HCT116 (cell line): Measurements from ENCODE around the gene TNS3. TPM values are rescaled to one million over a fixed set of nuclear protein-coding genes. Genes with fewer than 3 reads are reported as not detected.

Source experiments
- ATAC-seq: fragments of 200-7000 bp; cut with Tn5 transposase; 2 replicates; pipeline ENCODE4 v1.9.1; 2020; ENCODE audit warnings: mild to moderate bottlenecking, moderate library complexity
- BruUV-seq: library from RNA; stranded (reverse); fragments of 400-500 nt; replicated peaks from 2 replicates; lab custom pipeline; 2021; lab: Mats Ljungman, UMichigan
- CTCF ChIA-PET: fragments of 300-600 bp; sonication (Branson Sonifier 250); formaldehyde crosslinking; loops from one replicate; lab custom pipeline; 2021; ENCODE audit warnings: antibody characterized with exemption; lab: Charles Lee
- POLR2A ChIA-PET: fragments of 300-600, 350-600 bp; sonication (Branson Sonifier 250); formaldehyde crosslinking; loops from one replicate; lab custom pipeline; 2021; ENCODE audit warnings: antibody characterized with exemption; lab: Charles Lee
- RAD21 ChIA-PET, 2 experiments: fragments of 300-600 bp; sonication (Branson Sonifier 250); formaldehyde crosslinking; loops; one replicate each; lab custom pipeline; 2023; ENCODE audit warnings: low total read pairs in 2 of 2; ENCODE audit not compliant: uncharacterized antibody in 2 of 2, unreplicated experiment in 2 of 2, low non-redundant PET in 1 of 2; lab: Charles Lee
- DNase-seq: peaks from one replicate; pipeline ENCODE4 v3.0.0-alpha.2; 2010; ENCODE audit warnings: low read depth, low spot score
- H2AFZ ChIP-seq: fragments of 200-600 bp; shearing (Covaris generic), sonication (generic); 2 replicates; pipeline ENCODE4 v1.6.1; 2017; ENCODE audit warnings: low read depth, mixed run types, mixed read lengths, antibody characterized with exemption, low read length; ENCODE audit not compliant: poor library complexity, severe bottlenecking
- H3K27ac ChIP-seq: 2 replicates; pipeline ENCODE4 v1.5.1; 2012; ENCODE audit warnings: low read depth, low read length
- H3K27me3 ChIP-seq: fragments of 200-600 bp; sonication (generic); 2 replicates; pipeline ENCODE4 v1.6.1; 2016; ENCODE audit warnings: mixed run types, low read length, mixed read lengths; ENCODE audit not compliant: insufficient read depth
- H3K36me3 ChIP-seq, 2 experiments: fragments of 200-500 bp in 1 of 2; fragments of 200-600 bp in 1 of 2; sonication (Bioruptor generic) in 1 of 2; sonication (generic) in 1 of 2; 2 replicates each; pipeline versions ENCODE4 v1.5.1 to v1.6.1; 2014 to 2016; ENCODE audit warnings: low read length in 2 of 2, inconsistent platforms in 1 of 2, mixed read lengths in 1 of 2, mixed run types in 1 of 2; ENCODE audit not compliant: insufficient read depth in 2 of 2, control insufficient read depth in 1 of 2
- H3K4me1 ChIP-seq, 2 experiments: fragments of 200-600 bp in 1 of 2; sonication (generic) in 1 of 2; 2 replicates each; pipeline versions ENCODE4 v1.5.1 to v1.6.1; 2012 to 2017; ENCODE audit warnings: low read length in 2 of 2, inconsistent platforms in 1 of 2, mild to moderate bottlenecking in 1 of 2, mixed read lengths in 1 of 2, mixed run types in 1 of 2, moderate library complexity in 1 of 2; ENCODE audit not compliant: insufficient read depth in 2 of 2, control insufficient read depth in 1 of 2
- H3K4me2 ChIP-seq: fragments of 200-600 bp; sonication (generic); 2 replicates; pipeline ENCODE4 v1.6.1; 2017; ENCODE audit warnings: mixed run types, low read length, mixed read lengths
- H3K4me3 ChIP-seq, 2 experiments: fragments of 200-600 bp in 1 of 2; sonication (generic) in 1 of 2; replicated peaks in 1 of 2; 2 replicates each; pipeline ENCODE4 v1.5.1; 2011 to 2016; ENCODE audit warnings: low read length in 2 of 2, control low read depth in 1 of 2, low read depth in 1 of 2, mild to moderate bottlenecking in 1 of 2, mixed read lengths in 1 of 2, mixed run types in 1 of 2
- H3K79me2 ChIP-seq: fragments of 200-600 bp; sonication (generic); 2 replicates; pipeline ENCODE4 v1.6.1; 2017; ENCODE audit warnings: mild to moderate bottlenecking, mixed run types, low read length, moderate library complexity, mixed read lengths; ENCODE audit not compliant: insufficient read depth
- H3K9ac ChIP-seq: fragments of 200-600 bp; sonication (generic); 2 replicates; pipeline ENCODE4 v1.6.1; 2016; ENCODE audit warnings: low read length, mixed read lengths
- H3K9me2 ChIP-seq: fragments of 200-600 bp; sonication (generic), shearing (Covaris generic); 2 replicates; pipeline ENCODE4 v1.6.1; 2017; ENCODE audit warnings: mixed run types, mild to moderate bottlenecking, moderate library complexity; ENCODE audit not compliant: insufficient read depth
- H3K9me3 ChIP-seq, 2 experiments: fragments of 200-500 bp in 1 of 2; fragments of 200-600 bp in 1 of 2; sonication (Bioruptor generic) in 1 of 2; sonication (generic) in 1 of 2; 2 replicates each; pipeline ENCODE4 v1.6.1; 2014 to 2017; ENCODE audit warnings: low read length in 2 of 2, mixed read lengths in 2 of 2, inconsistent platforms in 1 of 2, low read depth in 1 of 2, mild to moderate bottlenecking in 1 of 2, mixed run types in 1 of 2, moderate library complexity in 1 of 2; ENCODE audit not compliant: control insufficient read depth in 1 of 2, insufficient read depth in 1 of 2
- H4K20me1 ChIP-seq: fragments of 200-600 bp; sonication (generic), shearing (Covaris generic); 2 replicates; pipeline ENCODE4 v1.6.1; 2017; ENCODE audit warnings: mixed run types, mild to moderate bottlenecking, moderate library complexity; ENCODE audit not compliant: insufficient read depth
- CBX3 ChIP-seq: IDR thresholded peaks from 2 replicates; pipeline ENCODE4 v1.6.1; 2012; ENCODE audit warnings: low read depth
- ELF1 ChIP-seq: IDR thresholded peaks from 2 replicates; pipeline ENCODE4 v1.6.1; 2012; ENCODE audit warnings: low read depth, borderline replicate concordance
- EZH2 ChIP-seq: fragments of 200-600 bp; sonication (generic); IDR thresholded peaks from 2 replicates; pipeline ENCODE4 v1.6.1; 2017; ENCODE audit warnings: antibody characterized with exemption, mixed run types
- EZH2phosphoT487 ChIP-seq: fragments of 200-600 bp; IDR thresholded peaks from 2 replicates; pipeline ENCODE4 v1.6.1; 2018; ENCODE audit warnings: antibody characterized with exemption, borderline replicate concordance
- FOSL1 ChIP-seq: IDR thresholded peaks from 2 replicates; pipeline ENCODE4 v1.6.1; 2012; ENCODE audit warnings: low read depth
- POLR2A ChIP-seq: IDR thresholded peaks from 2 replicates; pipeline ENCODE4 v1.7.0; 2011; ENCODE audit warnings: borderline replicate concordance; ENCODE audit not compliant: insufficient read depth, insufficient read length; ENCODE audit errors: extremely low read depth
- intact Hi-C: fragments of 100-400 bp; cut with micrococcal nuclease; formaldehyde crosslinking; loops from 2 replicates; pipeline ENCODE4 v1.10.0; 2022
- total RNA-seq: library from RNA; stranded (reverse); gene quantifications from one replicate; pipeline ENCODE4 v1.2.1, GENCODE V29; 2021; ENCODE audit not compliant: unreplicated experiment
- TF ChIP-seq, protein P1 (sequence below): IDR thresholded peaks from 2 replicates; pipeline ENCODE4 v1.6.1; 2012; ENCODE audit warnings: low read depth
- TF ChIP-seq, protein P2 (sequence below), 3 experiments: fragments of 200-600 bp in 1 of 3; sonication (generic) in 1 of 3; IDR thresholded peaks in 2 of 3; conservative IDR thresholded peaks in 1 of 3; 2 replicates each; pipeline ENCODE4 v1.5.1; 2012 to 2017; ENCODE audit warnings: low read depth in 2 of 3, low read length in 2 of 3, antibody characterized with exemption in 1 of 3, borderline replicate concordance in 1 of 3, control low read depth in 1 of 3, mild to moderate bottlenecking in 1 of 3, mixed read lengths in 1 of 3, mixed run types in 1 of 3, moderate library complexity in 1 of 3; ENCODE audit not compliant: insufficient read depth in 1 of 3

TNS3 gene
- total RNA-seq, 1 experiment from 2014 or later: 9.1 TPM

DNA sequence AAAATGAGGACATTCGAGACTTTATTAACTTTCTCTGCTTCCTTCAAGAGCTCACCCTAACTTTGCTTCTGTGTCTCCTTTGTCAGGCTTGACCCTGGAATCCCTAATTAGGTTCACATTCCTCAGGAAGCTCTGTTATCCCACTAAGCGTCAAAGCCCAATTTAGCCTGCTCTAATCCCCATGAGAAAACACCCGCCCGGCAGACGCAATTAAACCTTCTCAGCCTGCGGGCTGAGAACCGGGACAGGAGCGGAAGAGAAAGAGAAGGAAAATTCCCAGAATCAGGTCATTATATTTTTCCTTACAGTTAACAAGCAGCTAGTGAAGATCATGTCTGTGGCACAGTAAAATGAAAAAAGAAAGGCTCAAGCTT is 93.0 kb downstream of the TNS3 start:
- no peak for TF ChIP-seq EZH2
- TF ChIP-seq, all 23 proteins: peak for 0
- peaks cover 14 to 18% of the 10 kb centered on the region in 2 experiments for H3K4me1 ChIP-seq
- no peak overlapping the region for H3K27ac ChIP-seq
- CTCF ChIA-PET: no interaction called here
- BruUV-seq: no TSS peak
- H3K36me3 ChIP-seq: no peaks in the 10 kb centered on the region
- H3K27me3 ChIP-seq: no peaks in the 10 kb centered on the region
- intact Hi-C loops: no loop called here
- H3K9ac ChIP-seq: no peak overlapping the region
- RAD21 ChIA-PET: no interaction called here
- H3K4me3 ChIP-seq: no peak overlapping the region
- DNase-seq (no peak), ATAC-seq (no peak)
- no peak overlapping the region for H3K4me2 ChIP-seq
- H4K20me1 ChIP-seq: no peaks in the 10 kb centered on the region
- H3K9me3 ChIP-seq: no peaks in the 10 kb centered on the region
- H3K79me2 ChIP-seq: no peaks in the 10 kb centered on the region
- POLR2A ChIA-PET: no interaction called here
- no peak overlapping the region for H2AFZ ChIP-seq
- no peaks in the 10 kb centered on the region for H3K9me2 ChIP-seq

DNA sequence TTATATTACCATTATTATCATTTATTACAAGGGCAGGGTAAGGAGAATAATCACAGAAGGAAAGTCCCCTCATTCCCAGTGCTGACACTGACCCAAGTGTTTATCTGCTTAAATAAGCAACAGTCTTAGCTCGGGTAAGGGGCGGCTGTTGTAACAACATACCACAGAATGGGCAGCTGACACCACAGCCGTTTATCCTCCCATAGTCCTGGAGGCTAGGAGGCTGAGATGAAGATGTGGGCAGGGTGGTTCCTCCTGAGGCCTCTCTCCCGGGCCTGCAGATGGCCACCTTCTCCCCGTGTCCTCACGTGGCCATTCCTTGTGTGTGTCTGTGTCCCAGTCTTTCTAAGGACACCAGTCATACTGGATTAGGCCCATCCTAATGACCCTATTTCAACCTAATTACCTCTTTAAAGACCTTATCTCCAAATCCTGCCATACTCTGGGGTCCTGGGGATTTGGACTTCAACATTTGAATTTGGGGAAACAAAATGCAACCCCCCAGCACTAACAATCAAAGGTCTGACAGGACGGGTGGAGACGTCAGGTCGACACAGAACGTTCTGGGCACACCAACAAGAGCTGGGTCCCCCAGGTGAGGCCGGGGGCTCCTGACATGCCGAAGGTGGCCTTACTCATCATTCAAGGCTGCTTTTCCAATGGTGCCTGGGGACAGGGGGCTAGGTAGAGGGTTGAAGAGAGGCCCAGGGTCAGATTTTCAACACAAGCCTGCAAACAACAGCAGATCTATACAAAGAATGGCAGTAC is 93.5 kb downstream of the TNS3 start:
- H3K9me2 ChIP-seq: no peaks in the 10 kb centered on the region
- ChIA-PET RAD21 (no interaction called here), POLR2A (no interaction called here), CTCF (no interaction called here)
- ATAC-seq (no peak), DNase-seq (no peak)
- H3K4me2 ChIP-seq: no peak overlapping the region
- H3K9ac ChIP-seq: no peak overlapping the region
- H3K4me3 ChIP-seq: no peak overlapping the region
- intact Hi-C loops: no loop called here
- H3K79me2 ChIP-seq: no peaks in the 10 kb centered on the region
- H4K20me1 ChIP-seq: no peaks in the 10 kb centered on the region
- no peak overlapping the region for H2AFZ ChIP-seq
- no peak overlapping the region for H3K27ac ChIP-seq
- no TSS peak for BruUV-seq
- TF ChIP-seq POLR2A: no peak
- no peak for TF ChIP-seq EZH2phosphoT487
- TF ChIP-seq, protein P1, sequence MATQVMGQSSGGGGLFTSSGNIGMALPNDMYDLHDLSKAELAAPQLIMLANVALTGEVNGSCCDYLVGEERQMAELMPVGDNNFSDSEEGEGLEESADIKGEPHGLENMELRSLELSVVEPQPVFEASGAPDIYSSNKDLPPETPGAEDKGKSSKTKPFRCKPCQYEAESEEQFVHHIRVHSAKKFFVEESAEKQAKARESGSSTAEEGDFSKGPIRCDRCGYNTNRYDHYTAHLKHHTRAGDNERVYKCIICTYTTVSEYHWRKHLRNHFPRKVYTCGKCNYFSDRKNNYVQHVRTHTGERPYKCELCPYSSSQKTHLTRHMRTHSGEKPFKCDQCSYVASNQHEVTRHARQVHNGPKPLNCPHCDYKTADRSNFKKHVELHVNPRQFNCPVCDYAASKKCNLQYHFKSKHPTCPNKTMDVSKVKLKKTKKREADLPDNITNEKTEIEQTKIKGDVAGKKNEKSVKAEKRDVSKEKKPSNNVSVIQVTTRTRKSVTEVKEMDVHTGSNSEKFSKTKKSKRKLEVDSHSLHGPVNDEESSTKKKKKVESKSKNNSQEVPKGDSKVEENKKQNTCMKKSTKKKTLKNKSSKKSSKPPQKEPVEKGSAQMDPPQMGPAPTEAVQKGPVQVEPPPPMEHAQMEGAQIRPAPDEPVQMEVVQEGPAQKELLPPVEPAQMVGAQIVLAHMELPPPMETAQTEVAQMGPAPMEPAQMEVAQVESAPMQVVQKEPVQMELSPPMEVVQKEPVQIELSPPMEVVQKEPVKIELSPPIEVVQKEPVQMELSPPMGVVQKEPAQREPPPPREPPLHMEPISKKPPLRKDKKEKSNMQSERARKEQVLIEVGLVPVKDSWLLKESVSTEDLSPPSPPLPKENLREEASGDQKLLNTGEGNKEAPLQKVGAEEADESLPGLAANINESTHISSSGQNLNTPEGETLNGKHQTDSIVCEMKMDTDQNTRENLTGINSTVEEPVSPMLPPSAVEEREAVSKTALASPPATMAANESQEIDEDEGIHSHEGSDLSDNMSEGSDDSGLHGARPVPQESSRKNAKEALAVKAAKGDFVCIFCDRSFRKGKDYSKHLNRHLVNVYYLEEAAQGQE: no peak
- no peak for TF ChIP-seq ELF1
- TF ChIP-seq FOSL1: no peak
- TF ChIP-seq EZH2: no peak
- TF ChIP-seq, protein P2, sequence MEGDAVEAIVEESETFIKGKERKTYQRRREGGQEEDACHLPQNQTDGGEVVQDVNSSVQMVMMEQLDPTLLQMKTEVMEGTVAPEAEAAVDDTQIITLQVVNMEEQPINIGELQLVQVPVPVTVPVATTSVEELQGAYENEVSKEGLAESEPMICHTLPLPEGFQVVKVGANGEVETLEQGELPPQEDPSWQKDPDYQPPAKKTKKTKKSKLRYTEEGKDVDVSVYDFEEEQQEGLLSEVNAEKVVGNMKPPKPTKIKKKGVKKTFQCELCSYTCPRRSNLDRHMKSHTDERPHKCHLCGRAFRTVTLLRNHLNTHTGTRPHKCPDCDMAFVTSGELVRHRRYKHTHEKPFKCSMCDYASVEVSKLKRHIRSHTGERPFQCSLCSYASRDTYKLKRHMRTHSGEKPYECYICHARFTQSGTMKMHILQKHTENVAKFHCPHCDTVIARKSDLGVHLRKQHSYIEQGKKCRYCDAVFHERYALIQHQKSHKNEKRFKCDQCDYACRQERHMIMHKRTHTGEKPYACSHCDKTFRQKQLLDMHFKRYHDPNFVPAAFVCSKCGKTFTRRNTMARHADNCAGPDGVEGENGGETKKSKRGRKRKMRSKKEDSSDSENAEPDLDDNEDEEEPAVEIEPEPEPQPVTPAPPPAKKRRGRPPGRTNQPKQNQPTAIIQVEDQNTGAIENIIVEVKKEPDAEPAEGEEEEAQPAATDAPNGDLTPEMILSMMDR (IDR thresholded peaks at IDR 0.05 in 2 of 3, conservative IDR thresholded peaks at IDR 0.05 in 1 of 3; ENCODE audit: borderline replicate concordance in 1 of 3, insufficient read depth in 1 of 3, low read depth in 2 of 3, low read length in 2 of 3): no peak
- no peak for TF ChIP-seq CBX3
- no peaks in the 10 kb centered on the region for H3K27me3 ChIP-seq
- H3K4me1 ChIP-seq: peaks cover 13 to 15% of the 10 kb centered on the region in 2 experiments; a peak in 3 of 4 replicates
- H3K9me3 ChIP-seq: no peaks in the 10 kb centered on the region
- no peaks in the 10 kb centered on the region for H3K36me3 ChIP-seq
